GM19035 (cell line): Measurements from ENCODE around the gene RBPJL.

Experiments used
- ATAC-seq: cut with Tn5 transposase; IDR thresholded peaks from one replicate; pipeline ENCODE4 v1.9.1; 2021; ENCODE audit not compliant: unreplicated experiment

The RBPJL gene, protein sequence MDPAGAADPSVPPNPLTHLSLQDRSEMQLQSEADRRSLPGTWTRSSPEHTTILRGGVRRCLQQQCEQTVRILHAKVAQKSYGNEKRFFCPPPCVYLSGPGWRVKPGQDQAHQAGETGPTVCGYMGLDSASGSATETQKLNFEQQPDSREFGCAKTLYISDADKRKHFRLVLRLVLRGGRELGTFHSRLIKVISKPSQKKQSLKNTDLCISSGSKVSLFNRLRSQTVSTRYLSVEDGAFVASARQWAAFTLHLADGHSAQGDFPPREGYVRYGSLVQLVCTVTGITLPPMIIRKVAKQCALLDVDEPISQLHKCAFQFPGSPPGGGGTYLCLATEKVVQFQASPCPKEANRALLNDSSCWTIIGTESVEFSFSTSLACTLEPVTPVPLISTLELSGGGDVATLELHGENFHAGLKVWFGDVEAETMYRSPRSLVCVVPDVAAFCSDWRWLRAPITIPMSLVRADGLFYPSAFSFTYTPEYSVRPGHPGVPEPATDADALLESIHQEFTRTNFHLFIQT

GRCh38 chr20:45306431-45306982 lies at the start of gene RBPJL:
Gene RBPJL, plus strand, starts transcription at chr20:45306840. Its CDS starts 83 bp downstream, at chr20:45306923.
- no peak for ATAC-seq

- ATAC-seq, result no peak
Measured at GRCh38 chr20:45257161-45257560, 49.5 kb upstream of the RBPJL start.

DNA sequence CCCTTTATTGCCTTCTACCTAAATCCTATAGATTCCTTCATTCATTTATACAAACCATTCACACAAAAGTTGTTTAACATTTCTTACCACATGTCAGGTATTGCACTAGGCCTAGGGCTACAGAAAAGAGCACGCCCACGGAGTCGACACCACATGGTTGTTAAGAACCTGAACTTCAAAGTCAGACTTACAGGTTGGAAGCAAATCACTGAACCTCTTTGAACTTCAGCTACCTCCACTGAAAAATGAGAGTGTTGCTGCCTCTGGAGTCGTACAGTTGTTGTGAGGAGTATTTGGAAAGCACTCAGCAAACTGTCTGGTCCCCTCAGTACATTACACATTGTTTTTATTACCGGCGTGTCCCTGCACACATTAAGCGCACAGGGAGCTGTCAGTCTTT lies 48.9 kb upstream of the RBPJL start:
- ATAC-seq, result no peak

GRCh38 chr20:45258259-45258658 lies 48.4 kb upstream of the RBPJL start:
- ATAC-seq, result no peak

GRCh38 chr20:45258664-45259063 lies 48.0 kb upstream of the RBPJL start:
- ATAC-seq, result no peak

GRCh38 chr20:45263556-45264266 lies 42.9 kb upstream of the RBPJL start:
- ATAC-seq, result no peak

DNA sequence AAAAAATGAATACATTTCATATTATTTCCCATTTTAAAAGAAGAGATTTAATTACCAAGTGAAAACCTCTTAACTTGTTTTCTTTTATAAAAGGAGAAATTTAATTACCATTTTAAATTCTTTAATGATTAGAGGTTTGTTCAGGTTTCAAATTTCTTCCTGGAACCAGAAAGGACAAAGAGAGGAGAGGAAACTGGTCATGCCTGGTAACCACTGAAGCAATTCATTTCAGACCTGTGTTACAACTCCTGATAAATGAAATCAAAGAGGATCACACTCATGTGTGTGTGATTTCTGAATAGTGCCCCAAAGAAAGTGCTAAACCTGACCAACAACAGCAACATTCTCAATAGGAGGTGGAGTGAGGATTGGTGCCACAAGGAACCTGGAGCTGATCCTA lies 39.7 kb upstream of the RBPJL start:
- ATAC-seq, result no peak

DNA sequence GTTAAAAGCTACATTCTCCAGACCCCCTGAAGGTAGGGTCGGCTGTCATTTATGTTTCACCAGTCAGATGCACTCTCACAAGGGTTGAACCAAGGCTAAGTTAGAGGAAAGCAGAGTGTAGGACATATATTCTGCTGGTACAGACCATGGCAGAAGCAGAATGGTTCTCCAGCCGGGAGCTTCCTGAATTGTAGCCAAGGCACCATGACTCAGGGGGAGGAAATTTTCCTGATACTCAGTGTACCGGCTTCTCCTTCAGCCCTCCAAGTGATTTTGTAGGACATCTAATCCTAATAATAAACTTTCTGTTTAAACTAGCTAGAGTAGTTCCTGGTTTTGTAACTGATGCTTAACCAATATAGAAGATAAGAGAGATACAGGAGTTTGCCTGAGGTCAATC lies 38.1 kb upstream of the RBPJL start:
- no peak for ATAC-seq

- ATAC-seq, result no peak
Measured at GRCh38 chr20:45269056-45269455, 37.6 kb upstream of the RBPJL start.

GRCh38 chr20:45269754-45270270 lies 36.8 kb upstream of the RBPJL start:
- ATAC-seq, result no peak

GRCh38 chr20:45275338-45275737 lies 31.3 kb upstream of the RBPJL start:
- ATAC-seq, result no peak

- ATAC-seq, result no peak
Measured at GRCh38 chr20:45279992-45280391, 26.6 kb upstream of the RBPJL start.

- no peak for ATAC-seq
Measured at GRCh38 chr20:45282700-45283550, 23.7 kb upstream of the RBPJL start.

GRCh38 chr20:45283551-45284057 lies 23.0 kb upstream of the RBPJL start:
- ATAC-seq, result no peak

DNA sequence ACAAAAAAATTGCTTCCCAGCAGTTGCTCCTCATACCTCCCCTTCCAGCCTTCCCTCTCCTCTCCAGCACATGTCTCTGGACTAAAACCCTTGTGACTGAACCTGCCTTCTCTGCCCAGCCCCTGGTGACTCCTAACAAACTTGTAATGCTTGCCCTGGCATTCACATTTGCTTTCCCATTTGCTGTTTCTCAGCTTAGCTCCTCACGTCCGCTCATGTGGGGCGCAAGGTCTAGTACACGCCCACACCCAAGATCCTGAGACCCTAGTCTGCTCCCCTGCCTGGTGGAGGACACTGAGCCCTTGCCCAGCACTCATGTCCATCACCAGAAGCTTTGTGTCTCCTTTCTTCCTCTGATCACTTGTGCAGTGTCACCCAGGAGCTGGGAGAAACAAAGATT lies 18.3 kb upstream of the RBPJL start:
- no peak for ATAC-seq

GRCh38 chr20:45288860-45289259 lies 17.8 kb upstream of the RBPJL start:
- ATAC-seq, result no peak

DNA sequence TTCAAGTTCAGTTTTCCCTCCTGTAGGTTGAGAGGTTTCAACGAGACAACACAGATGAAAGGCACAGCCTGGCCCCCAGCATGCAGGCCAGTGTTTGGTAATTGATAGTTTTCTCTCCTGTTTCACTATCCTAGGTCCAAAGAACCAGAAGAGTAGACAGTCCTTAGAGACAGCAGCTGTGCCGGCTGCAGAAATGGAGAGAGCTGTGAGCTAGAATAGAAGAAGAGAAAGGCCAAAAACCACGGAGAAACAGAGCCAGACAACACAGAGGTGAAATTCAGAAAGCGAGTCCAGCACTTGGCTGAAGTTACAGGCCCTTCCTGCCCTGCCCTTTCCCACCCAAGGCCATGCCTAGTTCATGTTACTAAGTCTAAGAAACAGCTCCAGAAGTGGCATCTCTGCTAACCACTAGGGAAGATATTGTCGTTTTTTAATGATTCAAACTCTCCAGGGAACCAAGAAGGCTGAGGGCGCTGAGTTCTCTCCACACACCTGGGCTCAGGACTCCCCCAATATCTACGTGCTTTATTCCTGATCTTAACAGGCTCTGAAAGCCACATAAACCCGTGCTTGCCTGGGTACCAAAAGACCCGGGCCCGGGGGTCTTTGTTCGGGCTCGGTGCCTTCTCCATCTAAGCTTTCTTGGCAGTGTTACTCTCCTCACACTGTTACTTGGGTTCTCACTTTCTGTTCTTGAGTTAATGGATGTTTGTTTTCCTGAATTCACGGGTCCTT lies 16.5 kb upstream of the RBPJL start:
- no peak for ATAC-seq

DNA sequence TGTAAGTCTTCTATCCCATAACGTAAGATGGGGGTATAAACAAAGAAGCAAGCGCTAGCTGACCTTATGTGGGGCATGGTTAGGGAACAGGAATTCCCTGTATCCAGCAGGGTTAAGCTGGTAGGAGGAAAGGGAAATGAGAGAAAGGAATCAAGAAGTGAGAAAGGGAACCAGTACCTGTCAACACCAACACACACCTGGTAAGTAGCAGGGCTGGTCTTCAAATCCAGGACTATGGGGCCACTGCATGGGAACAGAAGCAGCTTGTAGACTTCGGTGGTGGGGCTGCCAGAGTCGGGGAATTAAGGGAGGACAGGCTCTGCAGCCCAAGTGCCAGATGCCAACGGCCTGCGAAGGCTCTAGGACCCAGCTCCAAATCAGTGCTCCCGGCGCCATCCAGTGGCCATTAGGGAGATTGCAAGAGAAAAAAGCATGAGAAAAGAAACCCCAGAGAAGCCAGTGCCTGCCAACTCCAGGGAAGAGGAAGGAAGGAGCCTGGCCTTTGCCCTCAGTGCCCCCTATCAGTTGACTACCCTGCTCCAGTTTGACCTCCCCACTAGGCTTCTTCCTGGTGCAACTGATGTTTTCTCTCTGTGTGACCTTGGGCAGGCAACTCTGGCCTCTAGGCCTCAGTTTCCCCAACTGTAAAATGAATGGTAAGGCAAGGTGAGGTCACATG lies 15.8 kb upstream of the RBPJL start:
- no peak for ATAC-seq

GRCh38 chr20:45291526-45291925 lies 15.1 kb upstream of the RBPJL start:
- no peak for ATAC-seq
